ENCODE results near the gene GOLGA6A. TPM values are rescaled to one million over a fixed set of nuclear protein-coding genes. Genes with fewer than 3 reads are reported as not detected.

GOLGA6A gene
- total and polyA plus RNA-seq, 2 experiments from 2014 or later: not detected

DNA sequence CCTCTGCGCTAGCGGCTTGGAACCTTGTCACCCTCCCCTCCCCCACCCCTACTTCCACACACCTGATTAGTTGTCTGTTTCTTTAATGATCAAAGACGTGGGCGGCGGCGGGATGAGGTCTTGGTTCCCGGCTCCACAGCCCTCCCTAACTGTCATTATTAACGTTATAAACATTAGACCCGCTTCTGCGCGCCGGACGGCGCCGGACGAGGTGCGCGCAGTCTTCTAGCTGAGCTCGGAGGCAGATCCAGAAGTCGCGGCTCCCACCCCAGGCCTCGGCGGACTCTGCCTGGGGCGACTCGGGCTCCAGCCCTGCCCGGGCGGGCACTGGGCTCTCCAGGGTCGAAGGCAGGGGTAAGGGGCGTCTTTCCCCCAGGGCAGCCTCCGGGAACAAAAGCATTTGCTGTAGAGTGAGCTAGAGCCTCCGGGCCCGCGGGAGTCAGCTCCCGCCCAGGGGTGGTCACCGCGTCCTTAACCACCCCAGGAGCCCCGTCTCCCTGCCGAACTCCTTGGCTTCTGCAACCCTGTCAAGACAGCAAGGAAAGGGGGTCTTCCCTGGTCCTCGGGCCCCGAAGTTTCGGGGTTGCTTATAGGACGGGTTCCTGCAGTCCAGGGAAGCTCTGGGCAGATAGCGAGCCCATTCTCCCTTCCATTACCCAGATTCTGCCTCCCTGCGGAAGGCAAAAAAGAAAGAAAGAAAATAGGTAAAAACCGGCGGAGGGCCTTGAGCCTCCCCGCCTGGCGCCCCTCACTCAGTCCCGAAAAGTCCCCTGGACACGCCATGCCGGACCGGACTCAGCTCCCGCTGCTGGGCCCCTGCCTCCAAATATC, 45.8 kb upstream of the GOLGA6A start:
- DNase-seq: peak; percentile 63
- no peaks in the 10 kb centered on the region for H3K9me3 ChIP-seq (ENCODE audit: low read depth)
- no peaks in the 10 kb centered on the region for H3F3A ChIP-seq (ENCODE audit: insufficient read depth)
- peak overlapping the region; percentile 81 for H3K4me2 ChIP-seq (ENCODE audit: unreplicated experiment)
- peak overlapping the region; percentile 59; the same call in 1 of the 2 replicates for H2AFZ ChIP-seq
- H3K9me2 ChIP-seq (ENCODE audit: insufficient read depth): no peaks in the 10 kb centered on the region
- no peaks in the 10 kb centered on the region for H3K36me3 ChIP-seq (ENCODE audit: low read depth)
- no peak overlapping the region for H3K27ac ChIP-seq
- H3K4me3 ChIP-seq: peak overlapping the region; percentile 73
- in situ Hi-C loops (cut with MboI): no loop called here
- H3K4me1 ChIP-seq (ENCODE audit: insufficient read depth): peaks cover 11% of the 10 kb centered on the region; the same call in 1 of the 2 replicates
- H3K79me2 ChIP-seq (ENCODE audit: insufficient read depth): no peaks in the 10 kb centered on the region
- no peaks in the 10 kb centered on the region for H4K20me1 ChIP-seq (ENCODE audit: insufficient read depth)
- H3K27me3 ChIP-seq (replicated peaks; ENCODE audit: insufficient read depth): peaks cover 73% of the 10 kb centered on the region
- peak overlapping the region; percentile 64 for H3K9ac ChIP-seq
- 11 to 14% methylated on average over 53 of the region's 53 CpGs for WGBS, 2 experiments (ENCODE audit: low coverage in 1 of 2, low lambda C conversion rate in 2 of 2, missing lambda C conversion rate in 2 of 2)
- TF ChIP-seq EZH2 (IDR thresholded peaks at IDR 0.05; ENCODE audit: insufficient read depth, poor library complexity, severe bottlenecking): peak; percentile 79
- peak; percentile 53; the same call in 1 of the 2 replicates for TF ChIP-seq EZH2phosphoT487 (IDR thresholded peaks at IDR 0.05; ENCODE audit: insufficient read depth, low read depth)

GRCh38 chr15:74127255-74127953, 45.1 kb upstream of the GOLGA6A start:
- Histone ChIP-seq H3K27ac (no peak overlapping the region), H3K4me1 (ENCODE audit: insufficient read depth) (peaks cover 11% of the 10 kb centered on the region; the same call in 1 of the 2 replicates), H3K36me3 (ENCODE audit: low read depth) (no peaks in the 10 kb centered on the region), H3K4me2 (ENCODE audit: unreplicated experiment) (peak overlapping the region; percentile 81), H3K4me3 (peak overlapping the region; percentile 73), H3K9ac (peak overlapping the region; percentile 64), H4K20me1 (ENCODE audit: insufficient read depth) (no peaks in the 10 kb centered on the region), H3K27me3 (replicated peaks; ENCODE audit: insufficient read depth) (peaks cover 72% of the 10 kb centered on the region), H3K79me2 (ENCODE audit: insufficient read depth) (no peaks in the 10 kb centered on the region), H3K9me3 (ENCODE audit: low read depth) (no peaks in the 10 kb centered on the region), H3K9me2 (ENCODE audit: insufficient read depth) (no peaks in the 10 kb centered on the region), H3F3A (ENCODE audit: insufficient read depth) (no peaks in the 10 kb centered on the region), H2AFZ (peak overlapping the region; percentile 59; the same call in 1 of the 2 replicates)
- in situ Hi-C loops (cut with MboI): no loop called here
- DNase-seq: peak; percentile 92
- TF ChIP-seq EZH2phosphoT487 (IDR thresholded peaks at IDR 0.05; ENCODE audit: insufficient read depth, low read depth): no peak
- no peak for TF ChIP-seq EZH2 (IDR thresholded peaks at IDR 0.05; ENCODE audit: insufficient read depth, poor library complexity, severe bottlenecking)
- WGBS, 2 experiments (ENCODE audit: low coverage in 1 of 2, low lambda C conversion rate in 2 of 2, missing lambda C conversion rate in 2 of 2): 13 to 14% methylated on average over 43 to 44 of the region's 44 CpGs

DNA sequence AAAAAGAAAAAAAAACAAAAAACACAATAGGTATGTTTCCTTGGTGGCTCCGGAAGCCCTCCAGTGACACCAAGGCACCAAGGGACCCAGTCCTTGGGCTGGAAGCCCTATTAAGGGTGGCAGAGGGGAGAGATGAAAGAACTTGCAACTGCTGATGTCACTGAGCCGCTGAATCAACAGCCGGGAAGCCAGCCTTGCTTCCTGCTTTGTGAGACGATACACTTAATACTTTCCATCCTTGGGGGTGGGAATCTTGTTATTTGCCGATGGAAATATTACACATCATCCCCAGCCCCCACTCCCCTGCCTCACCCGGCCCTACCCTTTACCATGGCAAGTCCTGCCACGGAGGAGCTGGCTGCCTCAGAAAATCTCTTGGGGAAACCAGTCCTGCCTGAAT, 42.4 kb upstream of the GOLGA6A start:
- Histone ChIP-seq H2AFZ (no peak overlapping the region), H3K9me2 (ENCODE audit: insufficient read depth) (no peaks in the 10 kb centered on the region), H3K27me3 (replicated peaks; ENCODE audit: insufficient read depth) (peaks cover 71% of the 10 kb centered on the region), H3K27ac (no peak overlapping the region), H3F3A (ENCODE audit: insufficient read depth) (no peaks in the 10 kb centered on the region), H4K20me1 (ENCODE audit: insufficient read depth) (no peaks in the 10 kb centered on the region), H3K9me3 (ENCODE audit: low read depth) (no peaks in the 10 kb centered on the region), H3K4me3 (no peak overlapping the region), H3K36me3 (ENCODE audit: low read depth) (no peaks in the 10 kb centered on the region), H3K4me1 (ENCODE audit: insufficient read depth) (peaks cover 10% of the 10 kb centered on the region; the same call in 1 of the 2 replicates), H3K9ac (no peak overlapping the region), H3K4me2 (ENCODE audit: unreplicated experiment) (no peak overlapping the region), H3K79me2 (ENCODE audit: insufficient read depth) (no peaks in the 10 kb centered on the region)
- TF ChIP-seq EZH2phosphoT487 (IDR thresholded peaks at IDR 0.05; ENCODE audit: insufficient read depth, low read depth) (no peak), EZH2 (IDR thresholded peaks at IDR 0.05; ENCODE audit: insufficient read depth, poor library complexity, severe bottlenecking) (no peak)
- 45 to 49% methylated on average over 6 to 7 of the region's 7 CpGs for WGBS, 2 experiments (ENCODE audit: low coverage in 1 of 2, low lambda C conversion rate in 2 of 2, missing lambda C conversion rate in 2 of 2)
- DNase-seq: peak; percentile 48
- in situ Hi-C loops (cut with MboI): no loop called here

- Histone ChIP-seq H3K4me2 (ENCODE audit: unreplicated experiment) (no peak overlapping the region), H3K9me2 (ENCODE audit: insufficient read depth) (no peaks in the 10 kb centered on the region), H4K20me1 (ENCODE audit: insufficient read depth) (no peaks in the 10 kb centered on the region), H3K9ac (no peak overlapping the region), H3K79me2 (ENCODE audit: insufficient read depth) (no peaks in the 10 kb centered on the region), H3K27me3 (replicated peaks; ENCODE audit: insufficient read depth) (peaks cover 71% of the 10 kb centered on the region), H3K27ac (no peak overlapping the region), H3K9me3 (ENCODE audit: low read depth) (no peaks in the 10 kb centered on the region), H3K36me3 (ENCODE audit: low read depth) (no peaks in the 10 kb centered on the region), H3K4me1 (ENCODE audit: insufficient read depth) (peaks cover 4% of the 10 kb centered on the region; the same call in 1 of the 2 replicates), H3F3A (ENCODE audit: insufficient read depth) (no peaks in the 10 kb centered on the region), H2AFZ (no peak overlapping the region), H3K4me3 (no peak overlapping the region)
- DNase-seq: no peak
- WGBS, 2 experiments (ENCODE audit: low coverage in 1 of 2, low lambda C conversion rate in 2 of 2, missing lambda C conversion rate in 2 of 2): 52 to 61% methylated on average over 3 of the region's 3 CpGs
- in situ Hi-C loops (cut with MboI): no loop called here
- TF ChIP-seq EZH2phosphoT487 (IDR thresholded peaks at IDR 0.05; ENCODE audit: insufficient read depth, low read depth): no peak
- TF ChIP-seq EZH2 (IDR thresholded peaks at IDR 0.05; ENCODE audit: insufficient read depth, poor library complexity, severe bottlenecking): no peak
Observed at GRCh38 chr15:74124196-74124595, 41.8 kb upstream of the GOLGA6A start.

Measured in GM23248 (cell line).